Measurements from ENCODE around the gene TMEM109. TPM values are rescaled to one million over a fixed set of nuclear protein-coding genes. Genes with fewer than 3 reads are reported as not detected.
A peak's percentile ranks its signal among the peaks of the same experiment; 100 is the strongest.

The TMEM109 gene, protein sequence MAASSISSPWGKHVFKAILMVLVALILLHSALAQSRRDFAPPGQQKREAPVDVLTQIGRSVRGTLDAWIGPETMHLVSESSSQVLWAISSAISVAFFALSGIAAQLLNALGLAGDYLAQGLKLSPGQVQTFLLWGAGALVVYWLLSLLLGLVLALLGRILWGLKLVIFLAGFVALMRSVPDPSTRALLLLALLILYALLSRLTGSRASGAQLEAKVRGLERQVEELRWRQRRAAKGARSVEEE
- total RNA-seq, result 10 to 100 TPM; 32.0 to 39.7 TPM
- long read RNA-seq, partial matches to known transcripts, result 31 of 33 reads
- long read RNA-seq, other reads (novel, unspliced or antisense), result 0 of 33 reads

DNA sequence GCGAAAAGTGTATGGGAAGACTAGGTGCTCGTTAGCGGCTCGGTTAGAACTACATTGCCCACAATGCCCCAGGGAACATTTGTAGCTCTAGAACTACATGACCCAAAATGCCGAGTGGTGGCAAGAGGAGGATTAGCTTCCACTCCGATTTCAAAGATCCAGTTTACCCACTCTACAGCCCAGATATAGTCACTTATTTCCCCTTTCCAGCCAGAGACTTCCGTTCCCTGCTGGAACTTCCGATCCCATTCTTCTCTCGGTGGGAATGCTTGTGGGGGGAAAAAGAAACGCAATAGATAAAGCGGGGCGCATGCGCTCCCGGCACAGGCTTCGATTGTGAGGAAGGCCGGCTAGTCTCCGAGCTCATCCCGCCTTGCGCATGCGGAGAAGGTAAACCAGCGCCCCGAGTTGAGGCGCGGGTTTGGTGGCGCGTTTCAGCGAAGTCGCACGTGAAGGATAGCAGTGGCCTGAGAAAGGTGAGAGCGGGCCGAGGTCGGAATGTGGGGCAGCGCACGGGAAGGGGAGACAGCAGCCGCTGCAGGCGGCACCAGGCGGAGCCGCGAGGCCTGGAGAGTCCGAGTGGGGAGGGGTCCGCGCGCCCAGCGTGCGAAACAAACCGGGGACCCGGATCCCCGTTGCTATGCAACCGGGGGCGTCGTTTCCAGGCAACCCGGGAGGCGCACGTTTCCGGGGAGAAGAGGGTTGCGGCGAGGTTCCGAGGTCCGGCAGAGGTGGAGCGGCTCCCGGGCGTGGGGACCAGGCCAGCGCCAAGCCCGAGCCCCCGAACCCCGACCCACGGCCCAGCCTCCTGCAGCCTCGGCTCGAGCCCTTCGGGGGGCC, at the start of gene TMEM109:
Gene TMEM109 (plus strand): TSS at position 366 of the 840 bp plus-strand sequence. CDS start 5,536 bp downstream, outside the sequence.
- ATAC-seq (peak; percentile 81), DNase-seq (peak; percentile 88 to 90)
- intact Hi-C loops (cut with DNase I, micrococcal nuclease), result no loop called here

DNA sequence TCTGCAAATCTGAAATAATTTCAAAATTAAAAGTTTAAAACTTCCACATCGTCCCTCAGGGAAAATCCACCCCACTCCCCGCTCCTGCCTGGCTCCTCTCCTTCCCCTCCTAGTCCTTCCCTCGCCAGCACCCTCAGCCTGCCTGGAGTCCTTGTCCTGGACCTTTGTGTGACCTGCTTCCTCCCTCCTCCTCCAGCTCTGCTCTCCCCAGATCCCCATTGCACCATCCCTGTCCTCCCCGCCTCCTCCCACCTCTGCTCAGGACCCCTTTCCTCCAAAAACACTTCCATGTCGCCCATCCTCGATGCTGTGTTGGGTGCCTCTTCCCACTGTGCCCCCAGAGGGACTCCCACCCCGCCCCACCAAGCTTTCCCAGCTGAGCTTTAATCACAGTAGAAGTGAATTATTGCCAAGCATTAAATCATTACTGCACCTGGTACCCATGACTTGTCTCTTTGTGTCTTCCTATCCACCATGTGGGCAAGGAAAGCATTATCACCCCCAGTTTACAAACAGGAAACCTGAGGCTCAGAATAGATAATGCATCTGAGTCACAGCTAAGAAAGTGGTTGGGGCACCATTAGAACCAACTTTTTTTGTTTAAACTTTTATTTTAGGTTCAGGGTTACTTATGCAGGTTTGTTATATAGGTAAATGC, 49.0 kb upstream of the TMEM109 start:
- DNase-seq, result no peak
- intact Hi-C loops (cut with DNase I, micrococcal nuclease), result no loop called here
- ATAC-seq, result no peak

DNA sequence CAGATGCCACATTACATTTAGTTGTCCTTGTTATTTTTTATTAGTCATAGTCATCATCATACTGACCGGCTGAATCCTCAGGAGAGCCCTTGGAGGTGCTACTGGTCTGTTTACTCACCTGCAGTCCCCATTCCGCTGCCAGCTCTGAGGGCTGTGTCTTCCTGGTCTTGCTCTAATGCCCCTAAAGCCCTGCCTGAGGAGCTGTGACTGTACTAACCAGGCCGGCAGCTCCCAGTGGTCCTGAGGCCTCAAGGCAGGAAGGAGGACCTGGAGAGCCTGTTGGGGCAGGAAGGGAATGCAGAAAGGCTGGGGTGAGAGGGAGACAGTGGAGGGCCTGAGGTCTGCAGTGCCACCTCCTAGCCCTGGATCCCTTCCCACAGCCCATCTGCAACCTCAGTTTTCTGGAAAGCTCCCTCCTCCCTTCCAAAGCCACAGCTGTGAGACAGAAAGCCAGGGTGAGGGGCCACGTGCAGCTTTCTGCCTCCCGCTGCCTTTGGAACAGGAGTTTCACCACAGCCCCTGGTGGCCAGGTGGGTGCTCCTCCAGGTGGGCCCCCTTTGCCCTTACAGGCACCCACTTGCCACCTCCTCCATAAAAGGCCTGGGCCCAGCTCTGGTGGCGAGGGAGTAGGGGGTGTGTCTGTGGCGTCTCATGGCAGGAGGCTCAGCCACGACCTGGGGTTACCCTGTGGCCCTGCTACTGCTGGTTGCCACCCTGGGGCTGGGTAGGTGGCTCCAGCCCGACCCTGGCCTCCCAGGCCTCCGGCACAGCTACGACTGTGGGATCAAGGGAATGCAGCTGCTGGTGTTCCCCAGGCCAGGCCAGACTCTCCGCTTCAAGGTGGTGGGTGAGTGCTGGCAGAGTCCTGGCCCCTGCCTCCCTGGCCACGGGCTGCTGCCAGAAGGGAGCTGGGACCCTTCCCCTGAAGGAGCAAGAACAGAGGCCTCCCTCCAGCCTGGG, 46.8 kb upstream of the TMEM109 start, which contains the start of gene ZP1:
Gene ZP1 (plus strand): TSS at position 632 of the 960 bp plus-strand sequence. CDS start 20 bp downstream, at position 652.
- ATAC-seq, result no peak
- intact Hi-C loops (cut with DNase I, micrococcal nuclease), result no loop called here

DNA sequence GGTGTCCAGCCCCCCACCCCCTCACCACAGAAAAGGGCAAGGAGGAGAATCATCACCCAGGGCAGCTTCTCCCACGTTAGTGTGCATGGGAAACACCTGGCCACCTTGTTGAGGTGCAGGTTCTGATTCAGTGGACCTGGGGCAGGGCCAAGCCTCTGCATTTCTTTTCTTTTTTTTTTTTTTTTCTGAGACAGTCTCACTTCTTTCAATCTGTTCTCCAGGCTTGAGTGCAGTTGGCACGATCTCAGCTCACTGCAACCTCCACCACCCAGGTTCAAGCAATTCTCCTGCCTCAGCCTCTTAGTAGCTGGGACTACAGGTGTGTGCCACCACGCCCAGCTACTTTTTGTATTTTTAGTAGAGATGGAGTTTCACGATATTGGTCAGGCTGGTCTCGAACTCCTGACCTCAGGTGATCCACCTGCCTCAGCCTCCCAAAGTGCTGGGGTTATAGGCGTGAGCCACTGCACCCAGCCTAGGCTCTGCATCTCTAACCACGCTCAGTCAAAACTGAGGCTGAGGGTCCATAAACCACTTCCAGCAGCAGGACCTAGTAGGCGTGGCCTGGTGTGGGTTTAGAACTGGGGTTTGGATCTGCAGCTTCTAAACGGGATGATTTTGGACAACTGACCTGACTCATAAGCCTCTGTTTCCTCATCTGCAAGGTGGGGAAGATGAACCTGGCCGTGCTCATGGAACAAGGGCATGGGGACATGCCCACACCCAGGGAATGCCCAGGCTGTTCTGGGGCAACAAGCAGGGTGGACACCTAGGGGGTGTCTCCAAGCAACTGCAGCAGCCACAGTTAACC, 45.9 kb upstream of the TMEM109 start:
- ATAC-seq, result no peak
- intact Hi-C loops (cut with DNase I, micrococcal nuclease), result no loop called here

More for the DNA sequence above, 46.8 kb upstream of the TMEM109 start, which contains the start of gene ZP1:
- DNase-seq, result peak in 1 of 2 donors; percentile 3

DNA sequence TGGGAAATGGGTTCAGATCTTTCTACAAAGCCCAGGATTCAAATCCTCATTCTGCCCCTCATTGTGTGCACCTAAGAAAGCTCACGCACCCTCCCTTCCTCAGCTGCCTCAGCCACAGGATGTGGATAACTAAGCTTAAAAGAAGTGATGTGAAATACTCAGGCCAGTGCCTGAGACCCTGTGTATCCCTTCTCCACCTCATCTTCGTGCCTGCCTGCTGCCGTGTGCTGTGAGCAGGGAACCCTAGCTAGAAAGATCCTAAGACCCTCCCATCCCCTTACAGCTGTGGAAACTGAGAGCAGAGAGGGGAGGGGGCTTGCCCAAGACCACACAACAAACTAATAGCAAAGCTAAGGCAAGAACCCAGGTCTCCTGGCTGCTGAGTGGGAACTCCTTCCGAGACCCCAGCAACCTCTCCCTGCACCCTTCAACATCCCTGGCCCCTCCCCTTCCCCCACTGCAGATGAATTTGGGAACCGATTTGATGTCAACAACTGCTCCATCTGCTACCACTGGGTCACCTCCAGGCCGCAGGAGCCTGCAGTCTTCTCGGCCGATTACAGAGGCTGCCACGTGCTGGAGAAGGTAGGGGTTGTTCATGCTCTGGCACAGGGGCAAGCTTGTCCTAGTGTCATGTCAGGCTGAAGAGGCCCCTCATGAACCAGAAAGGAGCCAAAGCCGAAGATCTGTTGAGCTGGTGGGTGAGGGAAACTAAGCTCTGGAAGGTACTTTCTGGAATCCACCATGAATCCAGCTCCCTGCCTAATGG, 45.1 kb upstream of the TMEM109 start:
- DNase-seq (peak in 1 of 2 donors; percentile 0), ATAC-seq (no peak)
- intact Hi-C loops (cut with DNase I, micrococcal nuclease), result no loop called here

More for the DNA sequence above, 45.9 kb upstream of the TMEM109 start:
- peak in 1 of 2 donors; percentile 0 for DNase-seq

DNA sequence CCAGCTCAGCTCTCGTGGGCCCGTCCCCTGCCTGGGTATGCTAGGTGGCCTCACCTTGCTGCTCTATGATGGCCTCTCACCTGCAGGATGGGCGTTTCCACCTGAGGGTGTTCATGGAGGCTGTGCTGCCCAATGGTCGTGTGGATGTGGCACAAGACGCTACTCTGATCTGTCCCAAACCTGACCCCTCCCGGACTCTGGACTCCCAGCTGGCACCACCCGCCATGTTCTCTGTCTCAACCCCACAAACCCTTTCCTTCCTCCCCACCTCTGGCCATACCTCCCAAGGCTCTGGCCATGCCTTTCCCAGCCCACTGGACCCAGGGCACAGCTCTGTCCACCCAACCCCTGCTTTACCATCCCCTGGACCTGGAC, 44.5 kb upstream of the TMEM109 start:
- peak in 1 of 2 donors; percentile 2 for DNase-seq
- ATAC-seq, result no peak

DNA sequence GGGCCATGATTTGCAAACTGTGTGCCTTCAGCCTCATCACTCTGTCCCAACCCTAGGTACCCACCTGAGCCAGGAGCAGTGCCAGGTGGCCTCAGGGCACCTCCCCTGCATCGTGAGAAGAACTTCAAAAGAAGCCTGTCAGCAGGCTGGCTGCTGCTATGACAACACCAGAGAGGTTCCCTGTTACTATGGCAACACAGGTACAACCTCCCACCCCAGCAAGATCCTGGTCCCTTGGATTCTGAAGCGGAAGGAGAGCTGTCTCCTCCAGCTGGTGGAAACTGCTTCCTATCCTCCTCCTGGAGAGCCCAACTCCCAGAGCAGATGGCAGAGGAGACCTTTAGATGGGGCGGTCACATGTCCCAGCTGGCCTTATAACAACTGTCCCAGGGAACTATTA, 43.7 kb upstream of the TMEM109 start:
- peak; percentile 20 for ATAC-seq
- no peak for DNase-seq
- intact Hi-C loops (cut with DNase I, micrococcal nuclease), result no loop called here

More for the DNA sequence above, 44.5 kb upstream of the TMEM109 start:
- intact Hi-C loops (cut with DNase I, micrococcal nuclease), result no loop called here

DNA sequence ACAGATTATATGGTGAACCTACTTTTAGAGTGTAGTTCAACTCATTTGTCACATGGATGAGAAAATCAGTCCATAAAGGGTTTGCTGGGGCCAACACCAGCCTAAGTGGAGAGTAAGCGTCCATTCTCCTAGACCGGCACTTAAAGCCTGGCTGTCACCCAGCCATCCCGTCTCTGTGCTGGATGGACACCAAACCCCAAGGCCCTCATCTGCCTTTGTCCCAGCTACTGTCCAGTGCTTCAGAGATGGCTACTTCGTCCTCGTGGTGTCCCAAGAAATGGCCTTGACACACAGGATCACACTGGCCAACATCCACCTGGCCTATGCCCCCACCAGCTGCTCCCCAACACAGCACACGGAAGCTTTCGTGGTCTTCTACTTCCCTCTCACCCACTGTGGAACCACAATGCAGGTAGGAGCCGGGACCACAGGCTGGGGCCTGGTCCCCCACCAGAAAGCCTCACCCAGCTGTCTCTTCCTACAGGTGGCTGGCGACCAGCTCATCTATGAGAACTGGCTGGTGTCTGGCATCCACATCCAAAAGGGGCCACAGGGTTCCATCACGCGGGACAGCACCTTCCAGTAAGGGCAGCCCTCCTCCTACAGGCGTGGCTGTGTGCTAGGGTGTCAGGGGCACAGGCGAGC, 43.1 kb upstream of the TMEM109 start:
- DNase-seq, result no peak
- intact Hi-C loops (cut with DNase I, micrococcal nuclease), result no loop called here
- ATAC-seq, result no peak

DNA sequence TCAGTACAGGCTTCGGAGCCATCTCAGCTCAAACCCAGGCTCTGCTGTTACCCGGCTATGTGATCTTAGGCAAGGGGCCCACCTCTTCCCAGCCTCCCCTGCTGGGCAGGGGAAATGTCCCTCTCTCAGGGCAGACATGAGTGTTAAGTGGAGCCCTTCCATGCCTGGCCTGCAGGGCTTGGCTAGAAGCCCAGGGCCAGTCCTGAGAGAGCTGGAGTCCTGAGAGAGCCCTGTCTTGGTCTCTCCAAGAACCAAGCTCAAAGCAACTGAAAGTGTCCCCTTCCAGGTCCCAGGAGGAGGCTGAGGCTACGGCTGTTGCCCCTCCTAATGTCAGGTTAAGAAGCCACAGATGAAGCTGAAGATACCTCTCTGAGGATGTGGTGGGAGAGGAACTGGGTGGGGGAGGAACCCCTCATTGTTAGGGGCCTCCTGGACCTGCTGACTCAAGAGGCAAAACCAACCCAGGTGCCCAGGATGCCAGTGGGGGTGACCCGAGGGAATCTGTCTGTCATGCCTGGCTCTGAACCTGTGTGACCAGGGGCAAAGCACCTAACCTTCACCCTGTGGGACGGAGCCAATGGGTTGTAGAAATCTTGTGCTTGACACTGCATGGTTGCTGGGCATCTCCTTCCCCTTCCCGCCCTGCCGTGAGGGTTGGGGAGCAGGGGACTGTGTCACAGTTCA, 42.4 kb upstream of the TMEM109 start:
- intact Hi-C loops (cut with DNase I, micrococcal nuclease), result no loop called here
- DNase-seq (no peak), ATAC-seq (no peak)

DNA sequence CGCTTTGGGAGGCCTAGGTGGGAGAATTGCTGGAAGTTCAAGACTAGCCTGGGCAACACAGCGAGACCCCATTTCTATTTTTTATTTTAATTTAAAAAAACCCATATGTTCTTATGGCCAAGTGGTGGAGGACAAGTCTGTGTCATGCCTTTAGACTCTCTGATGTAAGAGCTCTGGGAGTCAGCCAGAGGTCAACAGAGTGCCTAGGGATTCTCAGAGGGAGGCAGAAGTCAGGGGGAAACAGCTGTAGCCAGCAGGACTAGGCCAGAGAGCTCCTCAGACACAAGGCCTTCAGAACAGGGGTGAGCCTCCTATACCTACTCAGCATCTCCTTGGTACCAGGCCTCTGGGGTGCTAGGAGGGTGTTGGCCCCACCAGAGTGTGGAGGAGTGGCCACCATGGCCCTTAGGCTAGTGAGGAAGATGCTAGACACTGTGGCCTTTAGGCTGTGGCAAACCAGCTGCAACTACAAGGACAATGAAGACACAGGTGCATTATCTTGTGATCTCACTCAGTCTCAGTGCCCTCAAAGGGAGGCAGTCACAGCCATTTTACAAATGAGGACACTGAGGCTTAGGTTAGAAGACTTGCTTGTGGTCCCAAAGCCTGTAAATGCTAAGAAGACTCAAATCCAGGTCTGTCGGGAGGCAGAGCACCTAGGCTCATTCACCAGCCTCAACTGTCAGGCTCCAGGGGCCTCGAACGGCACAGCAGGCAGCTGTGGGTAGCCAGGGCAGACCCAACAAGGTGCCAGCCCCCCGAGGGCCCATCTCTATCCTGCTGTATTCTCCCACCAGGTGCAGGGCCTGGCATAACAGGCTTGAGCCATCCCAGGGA, 41.6 kb upstream of the TMEM109 start:
- ATAC-seq, result no peak
- no peak for DNase-seq
- intact Hi-C loops (cut with DNase I, micrococcal nuclease), result no loop called here

DNA sequence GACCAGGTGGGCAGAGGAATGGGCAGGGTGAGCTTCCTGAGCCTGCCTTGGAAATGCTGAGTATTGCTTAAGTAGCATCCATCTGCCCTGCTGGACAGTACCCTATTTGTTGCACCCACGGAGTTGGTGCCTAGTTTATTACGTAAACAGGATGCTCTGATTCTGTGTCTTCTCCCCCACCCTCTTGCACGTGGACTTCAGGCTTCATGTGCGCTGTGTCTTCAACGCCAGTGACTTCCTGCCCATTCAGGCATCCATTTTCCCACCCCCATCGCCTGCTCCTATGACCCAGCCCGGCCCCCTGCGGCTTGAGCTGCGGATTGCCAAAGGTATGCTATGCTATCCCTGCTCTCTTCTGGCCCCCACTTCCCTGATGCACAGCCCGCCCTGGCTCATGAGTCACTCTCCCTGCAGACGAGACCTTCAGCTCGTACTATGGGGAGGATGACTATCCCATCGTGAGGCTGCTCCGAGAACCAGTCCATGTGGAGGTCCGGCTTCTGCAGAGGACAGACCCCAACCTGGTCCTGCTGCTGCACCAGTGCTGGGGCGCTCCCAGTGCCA, 40.9 kb upstream of the TMEM109 start:
- ATAC-seq (no peak), DNase-seq (no peak)
- intact Hi-C loops (cut with DNase I, micrococcal nuclease), result no loop called here

DNA sequence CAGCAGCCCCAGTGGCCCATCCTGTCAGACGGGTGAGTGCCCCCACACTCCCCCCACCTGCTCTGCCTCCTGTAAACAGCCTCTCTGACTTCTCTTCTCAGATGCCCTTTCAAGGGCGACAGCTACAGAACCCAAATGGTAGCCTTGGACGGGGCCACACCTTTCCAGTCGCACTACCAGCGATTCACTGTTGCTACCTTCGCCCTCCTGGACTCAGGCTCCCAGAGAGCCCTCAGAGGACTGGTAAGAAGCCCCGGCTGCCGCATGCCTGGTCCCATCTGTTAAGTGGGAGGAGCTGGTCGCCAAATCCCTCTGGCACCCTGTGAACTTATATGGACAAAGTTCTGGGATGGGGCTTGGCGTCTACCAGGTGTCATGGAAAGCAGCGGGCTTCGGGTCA, 40.4 kb upstream of the TMEM109 start:
- DNase-seq (no peak), ATAC-seq (no peak)
- intact Hi-C loops (cut with DNase I, micrococcal nuclease), result no loop called here

DNA sequence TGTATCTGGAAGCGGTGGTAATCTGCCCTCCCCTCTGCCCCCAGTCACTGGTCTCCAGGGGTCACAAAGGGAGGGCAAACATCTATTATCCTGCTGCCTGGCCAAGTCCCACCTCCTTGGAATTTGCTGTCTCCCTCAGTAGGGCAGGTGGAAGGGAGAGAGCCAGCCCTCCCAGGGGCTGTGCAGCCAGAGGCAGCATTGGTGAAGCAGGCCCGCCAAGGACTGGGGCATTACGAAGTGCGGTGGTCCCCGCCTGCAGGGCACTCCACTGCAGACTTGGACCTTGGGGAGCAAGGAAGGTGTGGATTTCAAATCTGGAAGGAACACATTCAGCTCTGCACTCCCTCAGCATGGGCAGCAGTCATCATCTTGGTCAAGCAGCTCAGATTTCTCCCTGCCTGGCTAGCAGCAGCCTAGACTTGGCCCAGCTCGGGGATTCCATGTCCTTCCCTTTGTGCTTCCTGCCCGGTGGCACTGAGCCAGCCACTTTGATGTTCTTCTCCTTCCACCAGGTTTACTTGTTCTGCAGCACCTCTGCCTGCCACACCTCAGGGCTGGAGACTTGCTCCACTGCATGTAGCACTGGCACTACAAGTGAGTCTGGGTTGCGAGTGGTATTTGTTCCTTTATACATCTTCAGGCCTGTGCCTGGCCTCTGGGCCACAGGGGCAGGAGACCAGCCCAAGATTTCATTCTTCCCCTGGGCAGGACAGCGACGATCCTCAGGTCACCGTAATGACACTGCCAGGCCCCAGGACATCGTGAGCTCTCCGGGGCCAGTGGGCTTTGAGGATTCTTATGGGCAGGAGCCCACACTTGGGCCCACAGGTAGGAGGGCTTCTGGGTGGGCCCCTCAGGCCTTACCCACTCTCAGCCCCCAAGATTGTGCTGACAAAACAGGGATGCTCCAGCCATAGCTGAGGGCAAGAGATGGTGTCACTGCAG, 39.3 kb upstream of the TMEM109 start:
- intact Hi-C loops (cut with DNase I, micrococcal nuclease), result no loop called here
- ATAC-seq, result no peak
- DNase-seq, result no peak
